Stomach smooth muscle (tissue), 2 donors: Measurements from ENCODE around the gene NBAS.
"Not testable (repeated sequence)": the region's sequence is repeated elsewhere in the genome, so short reads cannot be mapped to it uniquely, and the experiment has no call there.

Source experiments
- H3K27ac ChIP-seq: one replicate; pipeline ENCODE4 v1.7.0; 2013; ENCODE audit warnings: mild to moderate bottlenecking, low read length, inconsistent platforms
- H3K27me3 ChIP-seq, 2 donors: one replicate each; pipeline ENCODE4 v1.7.0; 2013; ENCODE audit warnings: low read length in 2 of 2; ENCODE audit not compliant: insufficient read depth in 2 of 2, control insufficient read depth in 1 of 2
- H3K36me3 ChIP-seq, 2 donors: one replicate each; pipeline ENCODE4 v1.7.0; 2013; ENCODE audit warnings: low read length in 2 of 2; ENCODE audit not compliant: control insufficient read depth in 2 of 2, insufficient read depth in 2 of 2
- H3K4me1 ChIP-seq: one replicate; pipeline ENCODE4 v1.7.0; 2013; ENCODE audit warnings: low read length; ENCODE audit not compliant: control insufficient read depth, insufficient read depth
- H3K4me3 ChIP-seq, 2 donors: one replicate each; pipeline ENCODE4 v1.7.0; 2013; ENCODE audit warnings: low read length in 2 of 2
- H3K9ac ChIP-seq, 2 donors: one replicate each; pipeline ENCODE4 v1.7.0; 2013; ENCODE audit warnings: low read length in 2 of 2, mild to moderate bottlenecking in 1 of 2
- H3K9me3 ChIP-seq, 2 donors: one replicate each; pipeline ENCODE4 v1.7.0; 2013; ENCODE audit warnings: low read length in 2 of 2; ENCODE audit not compliant: control insufficient read depth in 2 of 2
- donor health status: healthy.
- donor health status: Pancreatic carcinoma.

The NBAS gene

GRCh38 chr2:15262792-15263191 lies 298.3 kb downstream of the NBAS start:
- Histone ChIP-seq H3K9me3 (peaks cover 0 to 3% of the 10 kb centered on the region in 2 donors), H3K36me3 (peaks cover 0 to 3% of the 10 kb centered on the region in 2 donors), H3K4me1 (no peaks in the 10 kb centered on the region), H3K4me3 (no peak overlapping the region), H3K27ac (no peak overlapping the region), H3K27me3 (no peaks in the 10 kb centered on the region), H3K9ac (no peak overlapping the region)

- Histone ChIP-seq H3K27ac (no peak overlapping the region), H3K27me3 (no peaks in the 10 kb centered on the region), H3K4me3 (no peak overlapping the region), H3K9ac (no peak overlapping the region), H3K9me3 (peaks cover 0 to 3% of the 10 kb centered on the region in 2 donors), H3K4me1 (no peaks in the 10 kb centered on the region), H3K36me3 (peaks cover 0 to 3% of the 10 kb centered on the region in 2 donors)
These were observed 300.3 kb downstream of the NBAS start for GRCh38 chr2:15260835-15261234.

- no peaks in the 10 kb centered on the region for H3K27me3 ChIP-seq
- peaks cover 0 to 3% of the 10 kb centered on the region in 2 donors for H3K36me3 ChIP-seq
These were observed 300.9 kb downstream of the NBAS start for GRCh38 chr2:15260196-15260595.

GRCh38 chr2:15259356-15259756 lies 301.8 kb downstream of the NBAS start:
- H3K9ac ChIP-seq = no peak overlapping the region
- no peaks in the 10 kb centered on the region for H3K4me1 ChIP-seq
- no peak overlapping the region for H3K27ac ChIP-seq
- no peaks in the 10 kb centered on the region for H3K27me3 ChIP-seq
- peaks cover 0 to 3% of the 10 kb centered on the region in 2 donors for H3K9me3 ChIP-seq
- H3K4me3 ChIP-seq = no peak overlapping the region
- H3K36me3 ChIP-seq = no peaks in the 10 kb centered on the region

More at GRCh38 chr2:15260196-15260595, 300.9 kb downstream of the NBAS start:
- H3K27ac ChIP-seq = no peak overlapping the region
- no peak overlapping the region for H3K9ac ChIP-seq
- no peak overlapping the region for H3K4me3 ChIP-seq
- peaks cover 0 to 3% of the 10 kb centered on the region in 2 donors for H3K9me3 ChIP-seq
- no peaks in the 10 kb centered on the region for H3K4me1 ChIP-seq

- H3K27me3 ChIP-seq, H3K36me3 ChIP-seq, H3K9ac ChIP-seq: not testable (repeated sequence)
These were observed 302.7 kb downstream of the NBAS start for GRCh38 chr2:15258385-15258784.

GRCh38 chr2:15253835-15254286 lies 307.3 kb downstream of the NBAS start:
- H3K27ac ChIP-seq = no peak overlapping the region

More at GRCh38 chr2:15258385-15258784, 302.7 kb downstream of the NBAS start:
- not testable (repeated sequence) for H3K4me3 ChIP-seq, H3K9me3 ChIP-seq, H3K4me1 ChIP-seq, H3K27ac ChIP-seq

GRCh38 chr2:15253247-15253646 lies 307.9 kb downstream of the NBAS start:
- no peaks in the 10 kb centered on the region for H3K27me3 ChIP-seq
- peaks cover 0 to 2% of the 10 kb centered on the region in 2 donors for H3K36me3 ChIP-seq
- H3K27ac ChIP-seq = no peak overlapping the region
- no peaks in the 10 kb centered on the region for H3K9me3 ChIP-seq
- H3K4me1 ChIP-seq = no peaks in the 10 kb centered on the region
- H3K4me3 ChIP-seq = no peak overlapping the region
- no peak overlapping the region for H3K9ac ChIP-seq

More at GRCh38 chr2:15253835-15254286, 307.3 kb downstream of the NBAS start:
- Histone ChIP-seq H3K4me1 (no peaks in the 10 kb centered on the region), H3K36me3 (peaks cover 0 to 2% of the 10 kb centered on the region in 2 donors), H3K9me3 (no peaks in the 10 kb centered on the region), H3K4me3 (no peak overlapping the region), H3K27me3 (no peaks in the 10 kb centered on the region), H3K9ac (no peak overlapping the region)

- H3K27ac ChIP-seq = no peak overlapping the region
- H3K9me3 ChIP-seq = no peaks in the 10 kb centered on the region
- no peaks in the 10 kb centered on the region for H3K27me3 ChIP-seq
- no peaks in the 10 kb centered on the region for H3K4me1 ChIP-seq
- H3K4me3 ChIP-seq = no peak overlapping the region
- H3K36me3 ChIP-seq = peaks cover 0 to 2% of the 10 kb centered on the region in 2 donors
- H3K9ac ChIP-seq = no peak overlapping the region
These were observed 309.4 kb downstream of the NBAS start for GRCh38 chr2:15251753-15252152.

GRCh38 chr2:15250946-15251345 lies 310.2 kb downstream of the NBAS start:
- H3K36me3 ChIP-seq, H3K27me3 ChIP-seq, H3K27ac ChIP-seq, H3K4me3 ChIP-seq, H3K9me3 ChIP-seq, H3K9ac ChIP-seq, H3K4me1 ChIP-seq: not testable (repeated sequence)

- Histone ChIP-seq H3K4me1 (no peaks in the 10 kb centered on the region), H3K9ac (no peak overlapping the region), H3K27ac (no peak overlapping the region), H3K36me3 (peaks cover 0 to under 1% of the 10 kb centered on the region in 2 donors), H3K4me3 (no peak overlapping the region), H3K9me3 (no peaks in the 10 kb centered on the region), H3K27me3 (no peaks in the 10 kb centered on the region)
These were observed 314.3 kb downstream of the NBAS start for GRCh38 chr2:15246870-15247269.

- Histone ChIP-seq H3K4me1 (no peaks in the 10 kb centered on the region), H3K9ac (no peak overlapping the region), H3K27ac (no peak overlapping the region), H3K4me3 (no peak overlapping the region), H3K27me3 (no peaks in the 10 kb centered on the region), H3K36me3 (no peaks in the 10 kb centered on the region), H3K9me3 (no peaks in the 10 kb centered on the region)
These were observed 317.4 kb downstream of the NBAS start for GRCh38 chr2:15243762-15244161.
